ENCODE results near the gene GP1BA. TPM values are rescaled to one million over a fixed set of nuclear protein-coding genes. Genes with fewer than 3 reads are reported as not detected.

GP1BA gene
- total and polyA plus RNA-seq, 4 donors = 0.03 to 2.3 (median 0.18) TPM; not detected in 1

DNA sequence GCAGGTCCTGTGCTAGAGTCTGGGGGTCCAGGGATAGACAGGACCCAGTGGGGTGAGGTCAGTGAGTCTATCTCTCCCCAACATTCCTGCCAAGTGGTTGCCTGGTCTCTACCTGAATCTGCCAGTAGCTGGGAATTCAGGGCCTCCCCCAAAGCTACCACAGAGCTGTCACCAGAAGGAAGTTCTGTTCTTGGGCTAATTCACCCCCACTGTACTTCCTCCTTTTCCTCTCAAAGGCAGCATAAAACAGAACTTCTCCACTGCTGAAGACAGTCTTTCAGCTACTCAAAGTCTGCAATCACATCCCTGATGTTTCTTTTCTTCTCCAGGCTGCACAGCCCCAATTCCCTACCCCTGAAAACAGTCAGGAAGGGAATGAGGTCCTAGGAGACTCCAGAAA lies 46.6 kb downstream of the GP1BA start:
- no peak overlapping the region for H3K4me3 ChIP-seq (ENCODE audit: low read depth in 1 of 3, low read length in 3 of 3)
- H3K9ac ChIP-seq (ENCODE audit: low read depth in 1 of 2, low read length in 2 of 2) = no peak overlapping the region
- H3K4me1 ChIP-seq (ENCODE audit: control insufficient read depth in 4 of 4, insufficient read depth in 4 of 4, low read length in 3 of 4) = peaks cover 0 to 8% (median 3%) of the 10 kb centered on the region in 4 donors
- no peak for DNase-seq (ENCODE audit: low spot score)
- H3K36me3 ChIP-seq (ENCODE audit: control insufficient read depth in 4 of 4, insufficient read depth in 3 of 4, low read depth in 1 of 4, low read length in 3 of 4) = peaks cover 10 to 38% (median 20%) of the 10 kb centered on the region in 4 donors
- H3K9me3 ChIP-seq (ENCODE audit: control insufficient read depth in 4 of 4, low read length in 3 of 4) = no peaks in the 10 kb centered on the region
- no peaks in the 10 kb centered on the region for H3K27me3 ChIP-seq (ENCODE audit: control insufficient read depth in 4 of 4, insufficient read depth in 4 of 4, low read length in 3 of 4)
- no peak overlapping the region for H3K27ac ChIP-seq (ENCODE audit: low read depth in 1 of 2, low read length in 2 of 2)
- TF ChIP-seq TAF1 (conservative IDR thresholded peaks at IDR 0.05) (no peak), SP1 (IDR thresholded peaks at IDR 0.05) (no peak), JUND (IDR thresholded peaks at IDR 0.05) (no peak), HNF4G (IDR thresholded peaks at IDR 0.05) (no peak), HNF4A (conservative IDR thresholded peaks at IDR 0.05) (no peak), GABPA (IDR thresholded peaks at IDR 0.05 in 1 of 2, conservative IDR thresholded peaks at IDR 0.05 in 1 of 2) (no peak), FOXA2 (IDR thresholded peaks at IDR 0.05) (no peak), YY1 (IDR thresholded peaks at IDR 0.05) (no peak), EGR1 (IDR thresholded peaks at IDR 0.05; ENCODE audit: low read depth in 2 of 2) (no peak), RXRA (IDR thresholded peaks at IDR 0.05) (no peak), FOXA1 (IDR thresholded peaks at IDR 0.05) (no peak), RAD21 (IDR thresholded peaks at IDR 0.05) (no peak), NR2F2 (IDR thresholded peaks at IDR 0.05) (no peak)
- TF ChIP-seq, protein P1, sequence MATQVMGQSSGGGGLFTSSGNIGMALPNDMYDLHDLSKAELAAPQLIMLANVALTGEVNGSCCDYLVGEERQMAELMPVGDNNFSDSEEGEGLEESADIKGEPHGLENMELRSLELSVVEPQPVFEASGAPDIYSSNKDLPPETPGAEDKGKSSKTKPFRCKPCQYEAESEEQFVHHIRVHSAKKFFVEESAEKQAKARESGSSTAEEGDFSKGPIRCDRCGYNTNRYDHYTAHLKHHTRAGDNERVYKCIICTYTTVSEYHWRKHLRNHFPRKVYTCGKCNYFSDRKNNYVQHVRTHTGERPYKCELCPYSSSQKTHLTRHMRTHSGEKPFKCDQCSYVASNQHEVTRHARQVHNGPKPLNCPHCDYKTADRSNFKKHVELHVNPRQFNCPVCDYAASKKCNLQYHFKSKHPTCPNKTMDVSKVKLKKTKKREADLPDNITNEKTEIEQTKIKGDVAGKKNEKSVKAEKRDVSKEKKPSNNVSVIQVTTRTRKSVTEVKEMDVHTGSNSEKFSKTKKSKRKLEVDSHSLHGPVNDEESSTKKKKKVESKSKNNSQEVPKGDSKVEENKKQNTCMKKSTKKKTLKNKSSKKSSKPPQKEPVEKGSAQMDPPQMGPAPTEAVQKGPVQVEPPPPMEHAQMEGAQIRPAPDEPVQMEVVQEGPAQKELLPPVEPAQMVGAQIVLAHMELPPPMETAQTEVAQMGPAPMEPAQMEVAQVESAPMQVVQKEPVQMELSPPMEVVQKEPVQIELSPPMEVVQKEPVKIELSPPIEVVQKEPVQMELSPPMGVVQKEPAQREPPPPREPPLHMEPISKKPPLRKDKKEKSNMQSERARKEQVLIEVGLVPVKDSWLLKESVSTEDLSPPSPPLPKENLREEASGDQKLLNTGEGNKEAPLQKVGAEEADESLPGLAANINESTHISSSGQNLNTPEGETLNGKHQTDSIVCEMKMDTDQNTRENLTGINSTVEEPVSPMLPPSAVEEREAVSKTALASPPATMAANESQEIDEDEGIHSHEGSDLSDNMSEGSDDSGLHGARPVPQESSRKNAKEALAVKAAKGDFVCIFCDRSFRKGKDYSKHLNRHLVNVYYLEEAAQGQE (IDR thresholded peaks at IDR 0.05) = no peak
- TF ChIP-seq, protein P2, sequence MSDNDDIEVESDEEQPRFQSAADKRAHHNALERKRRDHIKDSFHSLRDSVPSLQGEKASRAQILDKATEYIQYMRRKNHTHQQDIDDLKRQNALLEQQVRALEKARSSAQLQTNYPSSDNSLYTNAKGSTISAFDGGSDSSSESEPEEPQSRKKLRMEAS (IDR thresholded peaks at IDR 0.05) = no peak
- TF ChIP-seq, protein P3, sequence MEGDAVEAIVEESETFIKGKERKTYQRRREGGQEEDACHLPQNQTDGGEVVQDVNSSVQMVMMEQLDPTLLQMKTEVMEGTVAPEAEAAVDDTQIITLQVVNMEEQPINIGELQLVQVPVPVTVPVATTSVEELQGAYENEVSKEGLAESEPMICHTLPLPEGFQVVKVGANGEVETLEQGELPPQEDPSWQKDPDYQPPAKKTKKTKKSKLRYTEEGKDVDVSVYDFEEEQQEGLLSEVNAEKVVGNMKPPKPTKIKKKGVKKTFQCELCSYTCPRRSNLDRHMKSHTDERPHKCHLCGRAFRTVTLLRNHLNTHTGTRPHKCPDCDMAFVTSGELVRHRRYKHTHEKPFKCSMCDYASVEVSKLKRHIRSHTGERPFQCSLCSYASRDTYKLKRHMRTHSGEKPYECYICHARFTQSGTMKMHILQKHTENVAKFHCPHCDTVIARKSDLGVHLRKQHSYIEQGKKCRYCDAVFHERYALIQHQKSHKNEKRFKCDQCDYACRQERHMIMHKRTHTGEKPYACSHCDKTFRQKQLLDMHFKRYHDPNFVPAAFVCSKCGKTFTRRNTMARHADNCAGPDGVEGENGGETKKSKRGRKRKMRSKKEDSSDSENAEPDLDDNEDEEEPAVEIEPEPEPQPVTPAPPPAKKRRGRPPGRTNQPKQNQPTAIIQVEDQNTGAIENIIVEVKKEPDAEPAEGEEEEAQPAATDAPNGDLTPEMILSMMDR (IDR thresholded peaks at IDR 0.05; ENCODE audit: low read depth, low read length, missing input control) = no peak
- TF ChIP-seq, protein P4, sequence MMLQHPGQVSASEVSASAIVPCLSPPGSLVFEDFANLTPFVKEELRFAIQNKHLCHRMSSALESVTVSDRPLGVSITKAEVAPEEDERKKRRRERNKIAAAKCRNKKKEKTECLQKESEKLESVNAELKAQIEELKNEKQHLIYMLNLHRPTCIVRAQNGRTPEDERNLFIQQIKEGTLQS (IDR thresholded peaks at IDR 0.05) = no peak
- TF ChIP-seq, protein P5, sequence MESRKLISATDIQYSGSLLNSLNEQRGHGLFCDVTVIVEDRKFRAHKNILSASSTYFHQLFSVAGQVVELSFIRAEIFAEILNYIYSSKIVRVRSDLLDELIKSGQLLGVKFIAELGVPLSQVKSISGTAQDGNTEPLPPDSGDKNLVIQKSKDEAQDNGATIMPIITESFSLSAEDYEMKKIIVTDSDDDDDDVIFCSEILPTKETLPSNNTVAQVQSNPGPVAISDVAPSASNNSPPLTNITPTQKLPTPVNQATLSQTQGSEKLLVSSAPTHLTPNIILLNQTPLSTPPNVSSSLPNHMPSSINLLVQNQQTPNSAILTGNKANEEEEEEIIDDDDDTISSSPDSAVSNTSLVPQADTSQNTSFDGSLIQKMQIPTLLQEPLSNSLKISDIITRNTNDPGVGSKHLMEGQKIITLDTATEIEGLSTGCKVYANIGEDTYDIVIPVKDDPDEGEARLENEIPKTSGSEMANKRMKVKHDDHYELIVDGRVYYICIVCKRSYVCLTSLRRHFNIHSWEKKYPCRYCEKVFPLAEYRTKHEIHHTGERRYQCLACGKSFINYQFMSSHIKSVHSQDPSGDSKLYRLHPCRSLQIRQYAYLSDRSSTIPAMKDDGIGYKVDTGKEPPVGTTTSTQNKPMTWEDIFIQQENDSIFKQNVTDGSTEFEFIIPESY (IDR thresholded peaks at IDR 0.05) = no peak
